Transverse colon (tissue), 4 donors: ENCODE measurements around the gene SLC35B2. TPM values are rescaled to one million over a fixed set of nuclear protein-coding genes. Genes with fewer than 3 reads are reported as not detected.

Experiments
- DNase-seq: peaks from one replicate; pipeline ENCODE4 v3.0.0-alpha.2; 2019
- H3K27ac ChIP-seq, 4 donors: fragments of 200-600 bp; sonication (generic); 2 replicates each; pipeline ENCODE4 v1.5.1; 2016 to 2018; ENCODE audit warnings: inconsistent platforms in 4 of 4
- H3K27me3 ChIP-seq: fragments of 200-600 bp; sonication (generic); 2 replicates; pipeline ENCODE4 v1.5.1; 2017; ENCODE audit warnings: inconsistent platforms
- H3K36me3 ChIP-seq, 4 donors: fragments of 200-600 bp; sonication (generic); 2 replicates each; pipeline ENCODE4 v1.5.1; 2017 to 2019; ENCODE audit warnings: inconsistent platforms in 4 of 4
- H3K4me1 ChIP-seq, 4 donors: fragments of 200-600 bp; sonication (generic); 2 replicates each; pipeline ENCODE4 v1.5.1; 2017 to 2020; ENCODE audit warnings: inconsistent platforms in 4 of 4
- H3K4me3 ChIP-seq, 4 donors: fragments of 200-600 bp; sonication (generic); 1 replicate in 1 of 4; 2 replicates in 3 of 4; pipeline versions ENCODE4 v1.5.1 to v1.6.1; 2017 to 2019; ENCODE audit warnings: inconsistent platforms in 4 of 4
- H3K9me3 ChIP-seq, 2 donors: fragments of 200-600 bp; sonication (generic); 2 replicates each; pipeline ENCODE4 v1.5.1; 2017 to 2019; ENCODE audit warnings: inconsistent platforms in 2 of 2
- EP300 ChIP-seq: sonication (generic); formaldehyde crosslinking; IDR thresholded peaks from one replicate; pipeline ENCODE4 v1.6.1; 2017; ENCODE audit warnings: antibody characterized with exemption, low read depth
- POLR2A ChIP-seq: fragments of 450-650 bp; IDR thresholded peaks from one replicate; pipeline ENCODE4 v1.6.1; 2016; ENCODE audit warnings: antibody characterized with exemption, mild to moderate bottlenecking, moderate library complexity
- POLR2AphosphoS5 ChIP-seq, 3 donors: sonication (generic); formaldehyde crosslinking; IDR thresholded peaks; one replicate each; pipeline ENCODE4 v1.6.1; 2016; ENCODE audit warnings: antibody characterized with exemption in 3 of 3
- WGBS, 2 donors: methylation state at CpG; one replicate each; pipeline ENCODE4 v1.1.5; 2018; ENCODE audit warnings: low coverage in 1 of 2; 5-methylcytosine and 5-hydroxymethylcytosine counted together
- in situ Hi-C, 4 donors: fragments of 200-750 bp; cut with MboI; loops; one replicate each; pipeline versions ENCODE4 v1.15.0 to v1.15.1; 2017; ENCODE audit warnings: low sequenced_read_pairs in 3 of 4, low pct_ligation_motif_present in 1 of 4, low pct_unique_long_range_greater_than_20kb in 1 of 4
- intact Hi-C: fragments of 100-400 bp; cut with DNase I; formaldehyde crosslinking; loops from one replicate; pipeline ENCODE4 v1.15.1; 2023; ENCODE audit warnings: low total_unique reads
- total RNA-seq, 4 donors: library from RNA; depleted of rRNA; stranded (reverse); fragments of >200 nt; gene quantifications; one replicate each; pipeline ENCODE4 v1.1.0, GENCODE V29; 2016
- TF ChIP-seq, protein P1 (sequence below), 5 experiments: fragments of 200-600 bp in 3 of 5; fragments of 450-650 bp in 2 of 5; sonication (generic) in 3 of 5; IDR thresholded peaks; 1 replicate in 2 of 5; 2 replicates in 3 of 5; pipeline ENCODE4 v1.5.1; 2016 to 2017; ENCODE audit warnings: antibody characterized with exemption in 5 of 5, inconsistent platforms in 3 of 5, mild to moderate bottlenecking in 2 of 5, moderate library complexity in 1 of 5

The SLC35B2 gene
- total RNA-seq, 4 donors from 2014 or later, result 9.0 to 36.4 (median 22.5) TPM

DNA sequence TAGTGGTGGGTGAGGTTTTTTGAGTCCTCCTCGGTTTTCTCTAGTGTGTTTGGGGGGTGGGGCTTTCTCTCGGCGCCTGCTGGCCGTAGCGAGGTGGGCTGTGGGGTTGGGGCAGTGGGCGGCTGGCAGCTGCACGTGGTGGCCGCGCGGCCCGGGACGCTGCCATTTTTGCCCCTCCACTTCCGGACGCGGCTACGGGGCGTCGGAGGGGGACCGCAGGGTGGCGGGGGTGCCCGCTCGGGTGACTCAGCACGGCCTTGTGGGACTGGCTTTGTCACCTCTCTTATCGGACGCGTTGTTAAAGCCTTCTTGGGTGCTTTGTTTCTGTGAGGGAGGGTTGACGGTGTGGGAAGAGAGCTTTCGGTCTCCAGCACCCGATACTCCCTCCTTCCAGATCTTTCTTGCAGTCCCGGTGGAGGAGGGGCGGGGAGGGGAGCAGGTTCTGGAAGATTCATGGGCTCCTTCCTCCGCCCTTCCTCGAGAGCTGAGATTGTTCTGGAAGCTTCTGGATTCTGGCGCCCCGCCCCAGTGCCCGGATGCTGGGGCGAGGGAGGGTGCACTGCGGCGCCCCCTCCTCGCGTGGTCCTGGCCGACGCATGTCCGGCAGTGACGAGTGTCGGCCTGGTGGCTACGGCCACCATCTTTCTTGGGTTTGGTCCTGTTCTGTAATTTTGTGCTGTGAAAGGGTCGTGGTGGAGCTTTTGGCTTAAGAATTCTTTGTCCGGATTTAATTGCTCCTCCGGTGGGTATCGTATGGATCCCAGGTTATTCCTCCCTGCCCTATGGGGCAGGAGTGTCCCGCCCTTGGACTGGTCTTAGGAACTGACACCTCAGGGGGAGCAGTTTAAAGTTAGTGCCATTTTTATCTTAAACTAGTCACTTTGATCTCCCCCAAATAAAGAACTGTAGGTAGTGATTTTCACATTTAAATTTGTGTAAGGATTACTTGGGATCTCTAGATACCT, 9.7 kb downstream of the SLC35B2 start:
- H3K27ac ChIP-seq, result peak overlapping the region; percentile 93 to 99 (median 95)
- H3K36me3 ChIP-seq, result peaks cover 0 to 38% (median 16%) of the 10 kb centered on the region in 4 donors
- peaks cover 4 to 28% (median 16%) of the 10 kb centered on the region in 4 donors for H3K4me1 ChIP-seq
- H3K4me3 ChIP-seq, result peak overlapping the region; percentile 77 to 98 (median 86)
- intact Hi-C loops, result no loop called here
- H3K27me3 ChIP-seq, result no peaks in the 10 kb centered on the region
- DNase-seq, result peak; percentile 78
- in situ Hi-C loops, result no loop called here
- WGBS, 2 donors, result 1% methylated on average over 52 of the region's 52 CpGs; no CpG with 5 or more reads in 1 of the 2 donors
- no peak for TF ChIP-seq EP300
- TF ChIP-seq POLR2A, result no peak
- TF ChIP-seq, protein P1, sequence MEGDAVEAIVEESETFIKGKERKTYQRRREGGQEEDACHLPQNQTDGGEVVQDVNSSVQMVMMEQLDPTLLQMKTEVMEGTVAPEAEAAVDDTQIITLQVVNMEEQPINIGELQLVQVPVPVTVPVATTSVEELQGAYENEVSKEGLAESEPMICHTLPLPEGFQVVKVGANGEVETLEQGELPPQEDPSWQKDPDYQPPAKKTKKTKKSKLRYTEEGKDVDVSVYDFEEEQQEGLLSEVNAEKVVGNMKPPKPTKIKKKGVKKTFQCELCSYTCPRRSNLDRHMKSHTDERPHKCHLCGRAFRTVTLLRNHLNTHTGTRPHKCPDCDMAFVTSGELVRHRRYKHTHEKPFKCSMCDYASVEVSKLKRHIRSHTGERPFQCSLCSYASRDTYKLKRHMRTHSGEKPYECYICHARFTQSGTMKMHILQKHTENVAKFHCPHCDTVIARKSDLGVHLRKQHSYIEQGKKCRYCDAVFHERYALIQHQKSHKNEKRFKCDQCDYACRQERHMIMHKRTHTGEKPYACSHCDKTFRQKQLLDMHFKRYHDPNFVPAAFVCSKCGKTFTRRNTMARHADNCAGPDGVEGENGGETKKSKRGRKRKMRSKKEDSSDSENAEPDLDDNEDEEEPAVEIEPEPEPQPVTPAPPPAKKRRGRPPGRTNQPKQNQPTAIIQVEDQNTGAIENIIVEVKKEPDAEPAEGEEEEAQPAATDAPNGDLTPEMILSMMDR (IDR thresholded peaks at IDR 0.05), result peak in 1 of 5 experiments; percentile 3
- peak in 1 of 3 donors; percentile 40 for TF ChIP-seq POLR2AphosphoS5 (IDR thresholded peaks at IDR 0.05)
- no peaks in the 10 kb centered on the region for H3K9me3 ChIP-seq

DNA sequence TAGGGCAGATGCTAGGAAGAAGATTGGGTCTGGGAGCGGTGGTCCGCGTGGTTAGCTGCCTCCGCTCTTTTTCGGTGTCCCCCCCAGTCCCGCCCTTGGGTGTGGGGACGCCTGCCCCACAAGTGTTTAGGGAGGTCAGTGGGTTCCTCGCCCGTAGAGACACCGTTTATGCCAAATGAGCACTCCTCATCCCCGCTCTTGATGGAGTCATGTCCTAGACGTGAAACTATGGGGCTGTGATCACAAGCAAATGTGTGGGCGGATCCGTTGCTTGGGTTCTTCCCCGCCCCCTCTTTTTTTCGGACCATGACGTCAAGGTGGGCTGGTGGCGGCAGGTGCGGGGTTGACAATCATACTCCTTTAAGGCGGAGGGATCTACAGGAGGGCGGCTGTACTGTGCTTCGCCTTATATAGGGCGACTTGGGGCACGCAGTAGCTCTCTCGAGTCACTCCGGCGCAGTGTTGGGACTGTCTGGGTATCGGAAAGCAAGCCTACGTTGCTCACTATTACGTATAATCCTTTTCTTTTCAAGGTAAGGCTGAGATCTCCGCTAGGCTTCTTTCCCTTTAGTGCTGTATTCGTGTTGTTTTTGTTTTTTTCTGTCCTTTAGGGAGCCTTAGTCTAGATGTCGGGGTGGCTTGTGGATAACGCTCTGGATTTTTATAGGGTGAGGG, 10.5 kb downstream of the SLC35B2 start, which contains the start of gene HSP90AB1:
TSS of gene HSP90AB1 (plus strand) at position 439 of the 675 bp plus-strand sequence. CDS start 1,529 bp downstream, outside the sequence.
- peak; percentile 98 for DNase-seq
- H3K36me3 ChIP-seq, result peaks cover 0 to 30% (median 11%) of the 10 kb centered on the region in 4 donors
- peaks cover 4 to 28% (median 16%) of the 10 kb centered on the region in 4 donors for H3K4me1 ChIP-seq
- H3K27ac ChIP-seq, result peak within 1 kb of the TSS; percentile 93 to 99 (median 95)
- H3K4me3 ChIP-seq, result peak within 1 kb of the TSS; percentile 77 to 98 (median 86)
- intact Hi-C loops (no loop called here), in situ Hi-C loops (no loop called here)
- TF ChIP-seq EP300 (no peak), POLR2AphosphoS5 (IDR thresholded peaks at IDR 0.05) (peak; percentile 99 to 100 (median 100)), POLR2A (peak; percentile 100)
- TF ChIP-seq, protein P1 (IDR thresholded peaks at IDR 0.05), result peak in 1 of 5 experiments; percentile 6
- no peaks in the 10 kb centered on the region for H3K27me3 ChIP-seq
- 0 to 1% methylated on average over 11 to 31 of the region's 34 CpGs for WGBS, 2 donors
- H3K9me3 ChIP-seq, result no peaks in the 10 kb centered on the region

DNA sequence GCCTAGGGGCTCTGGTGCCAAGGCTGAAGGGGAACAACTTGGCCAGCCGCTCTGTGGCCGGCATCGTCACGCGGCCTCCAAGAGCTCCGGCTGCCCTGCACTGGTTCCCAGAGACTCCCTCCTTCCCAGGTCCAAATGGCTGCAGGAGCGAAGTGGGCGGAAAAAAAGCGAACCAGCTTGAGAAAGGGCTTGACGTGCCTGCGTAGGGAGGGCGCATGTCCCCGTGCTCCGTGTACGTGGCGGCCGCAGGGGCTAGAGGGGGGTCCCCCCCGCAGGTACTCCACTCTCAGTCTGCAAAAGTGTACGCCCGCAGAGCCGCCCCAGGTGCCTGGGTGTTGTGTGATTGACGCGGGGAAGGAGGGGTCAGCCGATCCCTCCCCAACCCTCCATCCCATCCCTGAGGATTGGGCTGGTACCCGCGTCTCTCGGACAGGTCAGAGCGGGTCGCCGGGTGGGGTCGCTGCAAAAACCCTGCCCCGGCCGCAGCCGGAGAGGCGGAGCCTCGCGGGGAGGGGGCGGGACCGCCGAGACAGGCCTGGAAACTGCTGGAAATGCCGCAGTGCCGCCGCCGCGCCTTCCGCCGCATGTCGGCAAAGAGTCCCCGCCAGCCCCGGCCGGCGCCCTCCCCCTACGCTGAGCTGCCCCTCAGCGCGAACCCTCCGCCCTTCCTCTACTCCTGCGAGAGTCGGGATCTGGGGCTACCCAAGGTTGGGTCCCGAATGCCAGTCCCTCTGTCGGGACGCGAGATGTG, 11.2 kb downstream of the SLC35B2 start:
- no peak for TF ChIP-seq POLR2A
- TF ChIP-seq, protein P1 (IDR thresholded peaks at IDR 0.05), result peak in 1 of 5 experiments; percentile 4
- TF ChIP-seq EP300, result no peak
- TF ChIP-seq POLR2AphosphoS5 (IDR thresholded peaks at IDR 0.05), result peak in 2 of 3 donors; percentile 19 to 68
- H3K27me3 ChIP-seq, result no peaks in the 10 kb centered on the region
- intact Hi-C loops (no loop called here), in situ Hi-C loops (no loop called here)
- peak overlapping the region; percentile 93 to 99 (median 95) for H3K27ac ChIP-seq
- peak; percentile 91 for DNase-seq
- no peaks in the 10 kb centered on the region for H3K9me3 ChIP-seq
- peaks cover 0 to 23% (median 8%) of the 10 kb centered on the region in 4 donors for H3K36me3 ChIP-seq
- peak overlapping the region; percentile 54 to 98 (median 83) for H3K4me3 ChIP-seq
- peaks cover 4 to 28% (median 16%) of the 10 kb centered on the region in 4 donors for H3K4me1 ChIP-seq
- 0 to 1% methylated on average over 1 to 55 of the region's 62 CpGs for WGBS, 2 donors
